B cell (primary cell): ENCODE measurements around the gene ZG16. TPM values are rescaled to one million over a fixed set of nuclear protein-coding genes. Genes with fewer than 3 reads are reported as not detected.
A peak's percentile ranks its signal among the peaks of the same experiment; 100 is the strongest.

ENCODE experiments used
- ATAC-seq: fragments of 200-7000 bp; cut with Tn5 transposase; one replicate; pipeline ENCODE4 v1.10.0; 2021; ENCODE audit warnings: low read depth, mild to moderate bottlenecking, moderate number of reproducible peaks, moderate library complexity
- CTCF ChIA-PET: fragments of 350-600 bp; sonication (Branson Sonifier 250); formaldehyde crosslinking; loops from one replicate; lab custom pipeline; 2021; ENCODE audit warnings: antibody characterized with exemption, inconsistent platforms; lab: Charles Lee
- POLR2A ChIA-PET: fragments of 350-600 bp; sonication (Branson Sonifier 250); formaldehyde crosslinking; loops from one replicate; lab custom pipeline; 2021; ENCODE audit warnings: antibody characterized with exemption; lab: Charles Lee
- DNase-seq: peaks from one replicate; pipeline ENCODE4 v3.0.0; 2013
- H2AFZ ChIP-seq: 2 replicates; pipeline ENCODE4 v1.6.1; 2012; ENCODE audit warnings: mild to moderate bottlenecking, low read depth, low read length; ENCODE audit not compliant: insufficient read depth, poor library complexity, severe bottlenecking
- H3K27ac ChIP-seq, 2 donors: 1 replicate in 1 of 2; 2 replicates in 1 of 2; pipeline ENCODE4 v1.5.1; 2012 to 2013; ENCODE audit warnings: low read length in 2 of 2, mild to moderate bottlenecking in 2 of 2, moderate library complexity in 1 of 2
- H3K27me3 ChIP-seq, 4 experiments: fragments of 200-600 bp in 1 of 4; sonication (generic) in 1 of 4; replicated peaks in 1 of 4; 1 replicate in 2 of 4; 2 replicates in 2 of 4; pipeline versions ENCODE4 v1.6.1 to v1.7.0; 2013 to 2016; ENCODE audit warnings: low read length in 3 of 4, mild to moderate bottlenecking in 2 of 4, mixed read lengths in 1 of 4, moderate library complexity in 1 of 4; ENCODE audit not compliant: insufficient read depth in 4 of 4, control insufficient read depth in 3 of 4; ENCODE audit errors: control extremely low read depth in 1 of 4
- H3K36me3 ChIP-seq, 2 experiments: replicated peaks in 1 of 2; 1 replicate in 1 of 2; 2 replicates in 1 of 2; pipeline versions ENCODE4 v1.6.1 to v1.7.1; 2013; ENCODE audit warnings: low read length in 1 of 2; ENCODE audit not compliant: insufficient read depth in 2 of 2, control insufficient read depth in 1 of 2; ENCODE audit errors: control extremely low read depth in 1 of 2, extremely low read depth in 1 of 2
- H3K4me1 ChIP-seq, 2 donors: fragments of 200-600 bp in 1 of 2; sonication (generic) in 1 of 2; 1 replicate in 1 of 2; 2 replicates in 1 of 2; pipeline versions ENCODE4 v1.5.1 to v1.6.1; 2013 to 2017; ENCODE audit warnings: low read length in 2 of 2; ENCODE audit not compliant: control insufficient read depth in 2 of 2, insufficient read depth in 2 of 2
- H3K4me2 ChIP-seq: replicated peaks from 2 replicates; pipeline ENCODE3; 2012; ENCODE audit warnings: mild to moderate bottlenecking, low read depth, low read length; ENCODE audit not compliant: poor library complexity, severe bottlenecking
- H3K4me3 ChIP-seq, 5 experiments: fragments of 200-600 bp in 1 of 5; sonication (generic) in 1 of 5; 1 replicate in 3 of 5; 2 replicates in 2 of 5; pipeline versions ENCODE4 v1.5.1 to v1.7.0; 2011 to 2016; ENCODE audit warnings: low read length in 4 of 5, mild to moderate bottlenecking in 4 of 5, low read depth in 2 of 5, control low read depth in 1 of 5, moderate library complexity in 1 of 5; ENCODE audit not compliant: insufficient read depth in 1 of 5; ENCODE audit errors: control extremely low read depth in 1 of 5, extremely low read depth in 1 of 5
- H3K79me2 ChIP-seq: fragments of 200-600 bp; sonication (generic); one replicate; pipeline ENCODE4 v1.6.0; 2016; ENCODE audit warnings: low read length; ENCODE audit not compliant: control insufficient read depth, insufficient read depth
- H3K9ac ChIP-seq: fragments of 200-600 bp; sonication (generic); 2 replicates; pipeline ENCODE4 v1.6.1; 2017; ENCODE audit warnings: mild to moderate bottlenecking, low read length, moderate library complexity
- H3K9me3 ChIP-seq, 3 donors: one replicate each; pipeline versions ENCODE4 v1.6.1 to v1.7.1; 2013; ENCODE audit warnings: low read length in 2 of 3; ENCODE audit not compliant: control insufficient read depth in 2 of 3, insufficient read depth in 1 of 3; ENCODE audit errors: control extremely low read depth in 1 of 3
- H4K20me1 ChIP-seq: 2 replicates; pipeline ENCODE4 v1.6.0; 2012; ENCODE audit warnings: mild to moderate bottlenecking, low read length; ENCODE audit not compliant: insufficient read depth, control insufficient read depth, poor library complexity, severe bottlenecking
- H3K27ac Mint-ChIP-seq: one replicate; pipeline ENCODE4 v1.8.0; 2021; ENCODE audit warnings: mixed read lengths
- H3K27me3 Mint-ChIP-seq: one replicate; pipeline ENCODE4 v1.8.0; 2021; ENCODE audit warnings: mixed read lengths
- H3K4me1 Mint-ChIP-seq: one replicate; pipeline ENCODE4 v1.8.0; 2021; ENCODE audit warnings: mixed read lengths
- H3K4me3 Mint-ChIP-seq: one replicate; pipeline ENCODE4 v1.8.0; 2021; ENCODE audit warnings: mixed read lengths
- H3K9me3 Mint-ChIP-seq: one replicate; pipeline ENCODE4 v1.8.0; 2022; ENCODE audit warnings: mixed read lengths; ENCODE audit not compliant: insufficient read depth
- CTCF ChIP-seq: fragments of 200-600 bp; IDR thresholded peaks from one replicate; pipeline ENCODE4 v1.8.0; 2022; ENCODE audit warnings: antibody characterized with exemption, mild to moderate bottlenecking
- EZH2 ChIP-seq: IDR thresholded peaks from 2 replicates; pipeline ENCODE4 v1.6.1; 2012; ENCODE audit warnings: borderline replicate concordance, low read depth, mild to moderate bottlenecking, moderate library complexity, low read length; ENCODE audit not compliant: insufficient read depth, poor library complexity, severe bottlenecking
- WGBS: methylation state at CpG from one replicate; pipeline ENCODE4 v1.1.5; 2013; ENCODE audit warnings: missing lambda C conversion rate; ENCODE audit not compliant: insufficient coverage; 5-methylcytosine and 5-hydroxymethylcytosine counted together
- intact Hi-C: fragments of 100-400 bp; cut with micrococcal nuclease; formaldehyde crosslinking; loops from one replicate; pipeline ENCODE4 v1.10.0; 2022
- polyA plus RNA-seq: library from polyadenylated mRNA; depleted of rRNA; stranded (reverse); fragments of >200 nt; gene quantifications from 2 replicates; pipeline ENCODE4 v1.2.3, GENCODE V29; 2012
- total RNA-seq, 2 donors: library from RNA; stranded (reverse); fragments of 120-200 nt in 1 of 2; gene quantifications; 1 replicate in 1 of 2; 2 replicates in 1 of 2; pipeline versions ENCODE4 v1.2.3 to v1.2.4, GENCODE V29; 2013 to 2022

The ZG16 gene
- total and polyA plus RNA-seq, 2 donors (not counting 1 experiment from before 2014, with no cell fraction given), result 0.06 TPM; not detected in 1

DNA sequence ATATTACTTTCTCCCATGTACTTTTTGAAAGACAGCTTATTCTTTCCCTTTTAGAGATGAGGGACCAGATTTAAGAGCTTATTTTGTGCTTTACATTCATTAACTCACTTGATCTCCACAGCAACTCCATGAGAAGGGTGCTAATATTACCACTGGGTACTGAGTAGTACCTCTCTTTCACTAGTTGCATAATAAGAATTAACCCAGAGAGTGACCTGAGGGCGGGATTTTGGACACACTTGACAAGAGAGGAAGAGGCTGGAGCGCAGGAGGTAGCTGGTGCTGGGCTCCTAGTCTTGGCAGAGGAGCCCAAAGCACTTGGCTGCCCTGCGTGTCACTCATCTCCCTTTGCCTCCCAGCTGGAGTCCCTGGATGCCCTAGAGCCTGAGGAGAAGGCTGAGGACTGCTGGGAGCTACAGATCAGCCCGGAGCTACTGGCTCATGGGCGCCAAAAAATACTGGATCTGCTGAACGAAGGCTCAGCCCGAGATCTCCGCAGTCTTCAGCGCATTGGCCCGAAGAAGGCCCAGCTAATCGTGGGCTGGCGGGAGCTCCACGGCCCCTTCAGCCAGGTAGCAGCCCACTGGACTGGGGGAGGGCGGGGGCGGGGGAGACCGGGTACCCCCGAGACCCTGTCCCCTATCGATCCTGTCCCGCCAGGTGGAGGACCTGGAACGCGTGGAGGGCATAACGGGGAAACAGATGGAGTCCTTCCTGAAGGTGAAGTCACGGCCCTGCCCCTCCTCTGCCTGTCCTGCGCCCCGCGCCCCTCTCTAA lies 26.6 kb downstream of the ZG16 start:
- H3K27ac Mint-ChIP-seq, result peak overlapping the region; percentile 100
- peak overlapping the region; percentile 63 to 95 (median 89) for H3K4me3 ChIP-seq
- peaks cover 35% of the 10 kb centered on the region for H3K4me1 Mint-ChIP-seq
- peak overlapping the region; percentile 98 for H3K4me3 Mint-ChIP-seq
- H3K27me3 Mint-ChIP-seq, result no peaks in the 10 kb centered on the region
- peak overlapping the region; percentile 87 to 91 for H3K27ac ChIP-seq
- H3K36me3 ChIP-seq, result peaks cover 1 to 23% of the 10 kb centered on the region in 2 experiments
- no peaks in the 10 kb centered on the region for H3K9me3 Mint-ChIP-seq
- H3K79me2 ChIP-seq, result peaks cover 23% of the 10 kb centered on the region
- no peaks in the 10 kb centered on the region for H3K27me3 ChIP-seq
- ATAC-seq (no peak), DNase-seq (no peak)
- ChIA-PET CTCF (interaction anchor here (0.6 to 2.1 kb wide), 17 partner anchors 9 to 157 kb away, joined by 3 to 17 read pairs (median 5); partner anchors contain the start of genes KIF22, MVP, PAGR1 and TMEM219), POLR2A (interaction anchor here (0.5 to 4.3 kb wide), 15 partner anchors 9 to 122 kb away, joined by 3 to 24 read pairs (median 4); partner anchors contain the start of genes C16orf54, KIF22, MVP and PAGR1)
- H2AFZ ChIP-seq, result peak overlapping the region; percentile 78
- intact Hi-C loops, result loop anchor here (1.0 to 5.0 kb wide), 4 partner anchors 12 to 122 kb away; partner anchors contain the start of genes KCTD13, KIF22 and PAGR1
- TF ChIP-seq CTCF (no peak), EZH2 (no peak)
- 14% methylated on average over 25 of the region's 26 CpGs for WGBS
- H3K9me3 ChIP-seq, result no peaks in the 10 kb centered on the region
- H3K9ac ChIP-seq, result peak overlapping the region; percentile 85
- peaks cover 35 to 39% of the 10 kb centered on the region in 2 donors for H3K4me1 ChIP-seq
- peaks cover 21% of the 10 kb centered on the region for H4K20me1 ChIP-seq
- peak overlapping the region; percentile 92 for H3K4me2 ChIP-seq
